ENCODE results near the gene PARVB.

The PARVB gene

DNA sequence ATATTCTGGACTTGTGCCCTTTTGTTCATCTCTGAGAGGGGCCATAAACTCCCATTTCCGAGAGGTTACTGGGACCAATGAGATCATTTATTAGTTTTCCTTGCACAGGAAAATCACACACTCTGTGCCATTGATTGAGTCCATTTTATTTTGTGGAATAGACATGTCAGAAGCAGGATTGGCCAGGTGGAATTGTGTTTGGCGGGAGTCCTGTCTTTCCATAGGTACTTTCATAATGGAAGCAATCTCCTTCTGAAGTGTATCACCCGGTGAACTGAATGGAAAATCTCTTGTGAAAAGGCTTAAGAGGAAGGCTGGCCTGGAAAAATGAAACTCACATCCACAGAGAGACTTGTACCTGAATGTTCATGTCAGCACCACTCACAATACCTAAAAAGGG is 93.6 kb downstream of the PARVB start:
- TF ChIP-seq, protein P1, sequence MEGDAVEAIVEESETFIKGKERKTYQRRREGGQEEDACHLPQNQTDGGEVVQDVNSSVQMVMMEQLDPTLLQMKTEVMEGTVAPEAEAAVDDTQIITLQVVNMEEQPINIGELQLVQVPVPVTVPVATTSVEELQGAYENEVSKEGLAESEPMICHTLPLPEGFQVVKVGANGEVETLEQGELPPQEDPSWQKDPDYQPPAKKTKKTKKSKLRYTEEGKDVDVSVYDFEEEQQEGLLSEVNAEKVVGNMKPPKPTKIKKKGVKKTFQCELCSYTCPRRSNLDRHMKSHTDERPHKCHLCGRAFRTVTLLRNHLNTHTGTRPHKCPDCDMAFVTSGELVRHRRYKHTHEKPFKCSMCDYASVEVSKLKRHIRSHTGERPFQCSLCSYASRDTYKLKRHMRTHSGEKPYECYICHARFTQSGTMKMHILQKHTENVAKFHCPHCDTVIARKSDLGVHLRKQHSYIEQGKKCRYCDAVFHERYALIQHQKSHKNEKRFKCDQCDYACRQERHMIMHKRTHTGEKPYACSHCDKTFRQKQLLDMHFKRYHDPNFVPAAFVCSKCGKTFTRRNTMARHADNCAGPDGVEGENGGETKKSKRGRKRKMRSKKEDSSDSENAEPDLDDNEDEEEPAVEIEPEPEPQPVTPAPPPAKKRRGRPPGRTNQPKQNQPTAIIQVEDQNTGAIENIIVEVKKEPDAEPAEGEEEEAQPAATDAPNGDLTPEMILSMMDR (IDR thresholded peaks at IDR 0.05; ENCODE audit: control insufficient read depth, insufficient read depth, low read depth, low read length, missing control alignments) = no peak
- no peak for DNase-seq (ENCODE audit: low read depth)
- no peak overlapping the region for H3K4me3 ChIP-seq (ENCODE audit: control insufficient read depth, low read depth, low read length)

DNA sequence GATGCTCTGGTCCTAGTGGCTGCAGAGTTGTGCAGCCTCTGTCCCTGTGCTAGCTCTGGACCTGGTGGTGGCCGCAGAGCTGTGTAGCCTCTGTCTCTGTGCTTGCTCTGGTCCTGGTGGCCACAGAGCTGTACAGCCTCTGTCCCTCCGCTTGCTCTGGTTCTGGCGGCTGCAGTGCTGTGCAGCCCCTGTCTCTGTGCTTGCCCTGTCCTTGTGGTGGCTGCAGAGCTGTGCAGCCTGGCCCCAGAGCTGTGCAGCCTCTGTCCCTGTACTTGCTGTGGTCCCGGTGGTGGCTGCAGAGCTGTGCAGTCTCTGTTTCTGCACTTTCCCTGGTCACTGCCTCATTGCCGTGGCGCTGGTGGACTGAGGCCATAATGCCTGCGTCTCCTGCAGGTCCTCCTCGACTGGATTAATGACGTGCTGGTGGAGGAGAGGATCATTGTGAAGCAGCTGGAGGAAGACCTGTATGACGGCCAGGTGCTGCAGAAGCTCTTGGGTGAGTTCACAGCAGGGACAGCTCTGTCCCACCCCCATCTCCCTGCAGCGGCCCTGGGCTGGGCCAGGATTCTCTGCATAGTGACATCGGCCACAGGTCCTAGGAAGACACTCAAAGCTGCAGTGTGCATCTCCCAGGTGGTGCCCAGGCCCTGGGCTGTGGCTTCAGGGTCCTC is 94.7 kb downstream of the PARVB start:
- no peak for DNase-seq (ENCODE audit: low read depth)
- H3K4me3 ChIP-seq (ENCODE audit: control insufficient read depth, low read depth, low read length) = no peak overlapping the region
- TF ChIP-seq, protein P1 (IDR thresholded peaks at IDR 0.05; ENCODE audit: control insufficient read depth, insufficient read depth, low read depth, low read length, missing control alignments) = no peak

DNA sequence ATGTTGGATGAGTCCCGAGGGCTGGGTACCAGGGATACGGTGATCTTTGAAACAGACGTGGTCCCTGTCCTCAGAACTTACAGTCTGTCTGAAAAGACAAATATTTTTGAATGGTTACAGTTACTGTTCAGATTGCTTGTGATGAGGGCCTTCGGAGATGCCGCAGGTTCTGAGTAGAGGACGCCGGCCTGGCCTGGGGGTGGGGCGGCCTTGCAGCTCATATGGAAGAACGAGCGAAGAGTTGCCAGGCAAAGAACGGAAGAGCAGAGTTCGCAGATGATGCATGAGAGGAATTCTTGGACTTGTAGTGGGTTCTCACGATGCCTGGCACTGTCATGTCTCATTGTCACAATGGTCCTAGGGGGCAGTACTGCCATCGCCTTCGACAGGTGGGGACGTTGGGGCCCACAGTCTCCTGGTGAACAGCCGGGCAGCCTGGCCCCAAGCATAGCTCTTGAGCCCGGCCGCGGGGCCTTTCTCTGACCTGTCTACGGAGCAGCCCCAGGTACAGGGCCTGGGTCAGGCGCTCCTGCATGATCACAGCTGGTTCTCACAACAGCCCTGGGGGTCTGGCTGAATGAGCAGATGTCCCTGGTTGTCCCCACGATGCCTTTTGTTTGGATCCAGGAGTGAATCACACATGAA is 95.7 kb downstream of the PARVB start:
- no peak overlapping the region for H3K4me3 ChIP-seq (ENCODE audit: control insufficient read depth, low read depth, low read length)
- no peak for DNase-seq (ENCODE audit: low read depth)
- TF ChIP-seq, protein P1 (IDR thresholded peaks at IDR 0.05; ENCODE audit: control insufficient read depth, insufficient read depth, low read depth, low read length, missing control alignments) = no peak

DNA sequence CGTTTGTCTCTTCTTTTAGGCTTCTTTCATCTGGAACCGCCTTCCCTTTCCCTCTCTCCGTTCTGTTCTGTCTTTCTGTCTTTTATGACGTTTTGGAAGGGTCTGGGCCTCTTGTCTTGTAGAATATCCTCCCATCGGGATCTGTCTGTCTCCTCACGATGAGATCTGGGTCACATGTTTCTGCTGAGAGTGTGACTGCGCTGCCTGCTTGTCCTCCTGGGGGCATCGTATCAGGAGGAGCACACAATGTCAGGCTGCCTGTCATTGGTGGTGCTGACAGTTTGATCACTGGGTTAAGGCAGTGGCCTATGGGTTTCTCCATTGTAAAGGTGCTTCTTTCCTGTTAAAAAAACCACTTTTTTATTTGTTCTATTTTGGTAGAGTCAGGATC is 96.2 kb downstream of the PARVB start:
- TF ChIP-seq, protein P1 (IDR thresholded peaks at IDR 0.05; ENCODE audit: control insufficient read depth, insufficient read depth, low read depth, low read length, missing control alignments) = no peak
- H3K4me3 ChIP-seq (ENCODE audit: control insufficient read depth, low read depth, low read length) = no peak overlapping the region
- DNase-seq (ENCODE audit: low read depth) = no peak

DNA sequence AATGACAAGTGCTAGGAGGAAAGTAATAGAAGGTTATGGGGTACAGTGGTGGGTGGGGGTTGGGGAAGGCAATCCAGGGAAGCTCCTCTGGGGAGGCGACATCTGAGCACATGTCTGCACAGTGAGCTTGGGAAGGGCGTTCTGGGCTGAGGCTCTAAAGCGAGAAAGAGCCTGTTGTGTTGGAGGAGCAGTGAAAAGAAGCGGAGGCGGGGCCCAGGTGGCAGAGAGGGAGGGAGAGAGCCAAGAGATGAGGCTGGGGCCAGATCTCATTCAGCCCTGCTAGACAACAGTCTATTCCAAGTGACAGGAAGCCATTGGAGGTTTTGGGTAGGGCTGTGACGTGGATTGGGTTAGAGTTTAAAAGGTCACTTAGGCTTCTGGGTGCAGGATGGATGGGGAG is 101.3 kb downstream of the PARVB start:
- no peak overlapping the region for H3K4me3 ChIP-seq (ENCODE audit: control insufficient read depth, low read depth, low read length)
- TF ChIP-seq, protein P1 (IDR thresholded peaks at IDR 0.05; ENCODE audit: control insufficient read depth, insufficient read depth, low read depth, low read length, missing control alignments) = no peak
- DNase-seq (ENCODE audit: low read depth) = no peak

DNA sequence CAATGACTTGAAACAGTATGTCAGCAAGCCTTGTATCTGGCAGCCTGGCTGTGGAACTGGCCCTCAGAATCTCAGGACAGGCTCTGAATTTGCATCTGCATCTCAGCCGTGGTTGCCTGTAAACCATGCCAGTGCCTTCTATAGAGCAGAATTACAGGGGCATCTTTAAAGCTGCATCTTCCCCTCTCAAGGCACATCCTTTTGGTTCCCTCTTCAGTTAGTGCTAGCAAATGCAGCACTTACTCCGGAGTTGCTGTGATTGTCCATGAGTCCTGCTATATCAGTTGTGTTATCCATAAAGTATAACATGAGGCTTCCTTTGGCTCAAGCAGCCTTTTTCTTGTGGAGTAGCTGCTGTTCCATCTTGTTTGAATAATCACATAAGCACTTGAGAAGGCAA is 102.7 kb downstream of the PARVB start:
- no peak overlapping the region for H3K4me3 ChIP-seq (ENCODE audit: control insufficient read depth, low read depth, low read length)
- no peak for DNase-seq (ENCODE audit: low read depth)
- TF ChIP-seq, protein P1 (IDR thresholded peaks at IDR 0.05; ENCODE audit: control insufficient read depth, insufficient read depth, low read depth, low read length, missing control alignments) = no peak
